GM18873 (cell line): ENCODE data around the gene CTBP1.

Experiments used
- ATAC-seq: cut with Tn5 transposase; IDR thresholded peaks from one replicate; pipeline ENCODE4 v1.9.1; 2021; ENCODE audit warnings: mild to moderate bottlenecking, moderate library complexity, moderate number of reproducible peaks; ENCODE audit not compliant: unreplicated experiment, low FRiP score

Gene CTBP1

GRCh38 chr4:1166509-1167243, 82.3 kb downstream of the CTBP1 start:
- no peak for ATAC-seq

GRCh38 chr4:1164956-1165545, 83.9 kb downstream of the CTBP1 start:
- ATAC-seq, result no peak

GRCh38 chr4:1164444-1164843, 84.5 kb downstream of the CTBP1 start:
- ATAC-seq, result no peak

- no peak for ATAC-seq
These were observed 84.9 kb downstream of the CTBP1 start for GRCh38 chr4:1164040-1164439.
